Measurements from ENCODE around the gene SPATS1.
"Not testable (repeated sequence)": the region's sequence is repeated elsewhere in the genome, so short reads cannot be mapped to it uniquely, and the experiment has no call there.

Gene SPATS1

DNA sequence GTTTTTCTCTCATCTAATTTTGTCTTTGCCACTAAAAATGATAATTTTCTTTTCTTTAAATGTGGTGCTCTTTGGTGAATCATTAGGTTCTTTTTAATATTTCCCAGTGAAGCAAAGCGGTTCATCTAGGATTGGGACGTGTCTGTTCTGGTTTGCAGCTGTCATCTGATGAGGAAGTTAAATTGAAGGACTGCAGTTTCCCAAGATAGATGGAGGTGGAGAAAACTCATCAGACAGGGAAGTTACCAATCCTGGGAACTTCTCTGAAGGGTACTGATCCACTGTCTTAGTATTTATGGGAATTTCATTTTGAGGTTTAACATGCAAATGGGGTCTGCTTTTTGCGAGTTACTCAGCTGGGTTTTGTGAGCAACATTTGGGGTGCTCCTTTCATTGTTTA lies 26.9 kb upstream of the SPATS1 start:
- Histone ChIP-seq H2AFZ (ENCODE audit: low read depth, low read length) (no peak overlapping the region), H2AK5ac (ENCODE audit: low read length, severe bottlenecking) (no peak overlapping the region), H3K4me1 (ENCODE audit: control insufficient read depth, insufficient read depth, low read depth, low read length) (peaks cover 4% of the 10 kb centered on the region), H3K4me3 (ENCODE audit: insufficient read depth in 1 of 2, low read depth in 1 of 2, low read length in 2 of 2) (no peak overlapping the region), H2BK120ac (ENCODE audit: low read depth, low read length) (no peak overlapping the region), H2BK12ac (ENCODE audit: low read length in 2 of 2) (no peak overlapping the region), H3K18ac (ENCODE audit: low read depth in 1 of 2, low read length in 2 of 2) (no peak overlapping the region), H3K27ac (ENCODE audit: low read length, poor library complexity, severe bottlenecking) (no peak overlapping the region), H3K79me1 (replicated peaks; ENCODE audit: low read length, poor library complexity, severe bottlenecking) (peaks cover 14% of the 10 kb centered on the region), H3K27me3 (ENCODE audit: control insufficient read depth in 1 of 2, insufficient read depth in 1 of 2, low read length in 2 of 2) (peaks cover 28 to 45% of the 10 kb centered on the region in 2 experiments), H4K8ac (ENCODE audit: low read length) (no peak overlapping the region), H3K36me3 (ENCODE audit: control insufficient read depth in 1 of 2, insufficient read depth in 2 of 2, low read depth in 1 of 2, low read length in 2 of 2) (peaks cover 8 to 15% of the 10 kb centered on the region in 2 experiments), H3K14ac (ENCODE audit: low read length in 2 of 2) (no peak overlapping the region), H3K4ac (ENCODE audit: low read depth in 1 of 2, low read length in 2 of 2) (no peak overlapping the region), H3K9me3 (ENCODE audit: control insufficient read depth, low read length) (peaks cover 5% of the 10 kb centered on the region), H3K4me2 (ENCODE audit: low read length, poor library complexity, severe bottlenecking) (no peak overlapping the region), H2BK15ac (ENCODE audit: low read depth, poor library complexity, severe bottlenecking) (no peak overlapping the region), H4K91ac (ENCODE audit: low read length) (no peak overlapping the region), H2BK5ac (ENCODE audit: low read depth, low read length, poor library complexity, severe bottlenecking) (no peak overlapping the region), H3K23ac (ENCODE audit: low read length in 2 of 2) (no peak overlapping the region), H3K9ac (ENCODE audit: low read length) (no peak overlapping the region)
- 87% methylated on average over 3 of the region's 3 CpGs for WGBS
- no peak for DNase-seq

DNA sequence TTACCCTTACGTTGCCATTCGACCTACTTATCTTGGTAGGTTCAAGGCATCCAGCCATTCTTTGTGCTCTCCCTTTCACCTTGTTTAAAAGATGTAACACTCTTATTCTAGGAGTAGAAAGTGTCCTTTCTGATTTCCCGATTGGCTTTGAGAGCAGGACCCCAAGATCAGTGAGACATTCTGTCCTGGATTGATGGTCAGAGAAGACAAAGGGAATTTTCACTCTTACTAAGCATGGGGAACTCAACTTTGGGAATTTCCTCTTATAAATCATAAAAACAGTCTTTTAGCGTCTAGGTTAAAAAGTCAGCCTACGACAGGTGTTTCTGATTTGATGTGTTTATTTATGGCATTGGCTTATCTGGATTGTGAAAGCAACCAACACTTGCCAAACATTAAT lies 26.5 kb upstream of the SPATS1 start:
- Histone ChIP-seq H2BK12ac (ENCODE audit: low read length in 2 of 2) (no peak overlapping the region), H2BK120ac (ENCODE audit: low read depth, low read length) (no peak overlapping the region), H3K27me3 (ENCODE audit: control insufficient read depth in 1 of 2, insufficient read depth in 1 of 2, low read length in 2 of 2) (peaks cover 29 to 50% of the 10 kb centered on the region in 2 experiments), H3K14ac (ENCODE audit: low read length in 2 of 2) (no peak overlapping the region), H4K91ac (ENCODE audit: low read length) (no peak overlapping the region), H3K4me1 (ENCODE audit: control insufficient read depth, insufficient read depth, low read depth, low read length) (peaks cover 4% of the 10 kb centered on the region), H2AK5ac (ENCODE audit: low read length, severe bottlenecking) (no peak overlapping the region), H2BK15ac (ENCODE audit: low read depth, poor library complexity, severe bottlenecking) (no peak overlapping the region), H3K79me1 (replicated peaks; ENCODE audit: low read length, poor library complexity, severe bottlenecking) (peaks cover 11% of the 10 kb centered on the region), H3K27ac (ENCODE audit: low read length, poor library complexity, severe bottlenecking) (no peak overlapping the region), H3K4ac (ENCODE audit: low read depth in 1 of 2, low read length in 2 of 2) (no peak overlapping the region), H3K4me3 (ENCODE audit: insufficient read depth in 1 of 2, low read depth in 1 of 2, low read length in 2 of 2) (no peak overlapping the region), H3K18ac (ENCODE audit: low read depth in 1 of 2, low read length in 2 of 2) (no peak overlapping the region), H3K4me2 (ENCODE audit: low read length, poor library complexity, severe bottlenecking) (no peak overlapping the region), H4K8ac (ENCODE audit: low read length) (no peak overlapping the region), H3K9ac (ENCODE audit: low read length) (no peak overlapping the region), H2AFZ (ENCODE audit: low read depth, low read length) (no peak overlapping the region), H2BK5ac (ENCODE audit: low read depth, low read length, poor library complexity, severe bottlenecking) (no peak overlapping the region), H3K9me3 (ENCODE audit: control insufficient read depth, low read length) (peaks cover 6% of the 10 kb centered on the region), H3K23ac (ENCODE audit: low read length in 2 of 2) (no peak overlapping the region), H3K36me3 (ENCODE audit: control insufficient read depth in 1 of 2, insufficient read depth in 2 of 2, low read depth in 1 of 2, low read length in 2 of 2) (peaks cover 6 to 11% of the 10 kb centered on the region in 2 experiments)
- 73% methylated on average over 3 of the region's 5 CpGs for WGBS
- DNase-seq, result no peak

DNA sequence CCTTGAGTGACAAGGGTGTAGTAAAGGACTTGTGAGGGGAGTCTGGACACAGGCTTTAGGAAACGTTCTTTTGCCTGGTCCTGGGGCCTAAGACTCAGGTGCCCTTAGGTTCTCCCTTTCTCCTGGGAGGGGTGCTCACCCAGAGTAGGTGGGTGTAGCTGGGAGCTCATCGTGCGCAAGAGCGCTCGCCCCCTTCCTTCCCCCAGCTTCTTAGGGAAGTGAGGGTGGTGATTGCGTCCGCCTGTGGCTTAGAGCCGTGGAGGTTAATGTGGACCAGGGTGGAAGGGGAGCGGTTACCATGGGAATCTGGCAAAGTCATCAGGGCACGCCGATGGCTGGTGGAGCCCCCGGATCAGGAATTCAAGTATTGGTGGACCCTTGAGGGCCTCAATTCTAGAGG lies 26.0 kb upstream of the SPATS1 start:
- H3K4me1 ChIP-seq (ENCODE audit: control insufficient read depth, insufficient read depth, low read depth, low read length), result peaks cover 4% of the 10 kb centered on the region
- DNase-seq, result no peak
- H3K18ac ChIP-seq (ENCODE audit: low read depth in 1 of 2, low read length in 2 of 2), result no peak overlapping the region
- H3K27me3 ChIP-seq (ENCODE audit: control insufficient read depth in 1 of 2, insufficient read depth in 1 of 2, low read length in 2 of 2), result peaks cover 31 to 51% of the 10 kb centered on the region in 2 experiments
- no peak overlapping the region for H4K91ac ChIP-seq (ENCODE audit: low read length)
- no peak overlapping the region for H2BK15ac ChIP-seq (ENCODE audit: low read depth, poor library complexity, severe bottlenecking)
- no peak overlapping the region for H3K4me3 ChIP-seq (ENCODE audit: insufficient read depth in 1 of 2, low read depth in 1 of 2, low read length in 2 of 2)
- no peak overlapping the region for H2BK12ac ChIP-seq (ENCODE audit: low read length in 2 of 2)
- peaks cover 7% of the 10 kb centered on the region for H3K79me1 ChIP-seq (replicated peaks; ENCODE audit: low read length, poor library complexity, severe bottlenecking)
- H2AFZ ChIP-seq (ENCODE audit: low read depth, low read length), result no peak overlapping the region
- no peak overlapping the region for H3K27ac ChIP-seq (ENCODE audit: low read length, poor library complexity, severe bottlenecking)
- peaks cover 6% of the 10 kb centered on the region for H3K9me3 ChIP-seq (ENCODE audit: control insufficient read depth, low read length)
- no peak overlapping the region for H2BK5ac ChIP-seq (ENCODE audit: low read depth, low read length, poor library complexity, severe bottlenecking)
- no peak overlapping the region for H3K23ac ChIP-seq (ENCODE audit: low read length in 2 of 2)
- H3K36me3 ChIP-seq (ENCODE audit: control insufficient read depth in 1 of 2, insufficient read depth in 2 of 2, low read depth in 1 of 2, low read length in 2 of 2), result peaks cover under 1 to 6% of the 10 kb centered on the region in 2 experiments
- 85% methylated on average over 5 of the region's 12 CpGs for WGBS
- H3K4me2 ChIP-seq (ENCODE audit: low read length, poor library complexity, severe bottlenecking), result no peak overlapping the region
- no peak overlapping the region for H2BK120ac ChIP-seq (ENCODE audit: low read depth, low read length)
- no peak overlapping the region for H3K4ac ChIP-seq (ENCODE audit: low read depth in 1 of 2, low read length in 2 of 2)
- H3K9ac ChIP-seq (ENCODE audit: low read length), result no peak overlapping the region
- no peak overlapping the region for H4K8ac ChIP-seq (ENCODE audit: low read length)
- no peak overlapping the region for H3K14ac ChIP-seq (ENCODE audit: low read length in 2 of 2)
- no peak overlapping the region for H2AK5ac ChIP-seq (ENCODE audit: low read length, severe bottlenecking)

GRCh38 chr6:44317136-44317631 lies 25.3 kb upstream of the SPATS1 start:
- H3K4me2 ChIP-seq (ENCODE audit: low read length, poor library complexity, severe bottlenecking); DNase-seq; H3K4me3 ChIP-seq (ENCODE audit: insufficient read depth in 1 of 2, low read depth in 1 of 2, low read length in 2 of 2); H2AFZ ChIP-seq (ENCODE audit: low read depth, low read length); H3K4me1 ChIP-seq (ENCODE audit: control insufficient read depth, insufficient read depth, low read depth, low read length); H4K8ac ChIP-seq (ENCODE audit: low read length); H3K9me3 ChIP-seq (ENCODE audit: control insufficient read depth, low read length); H2BK120ac ChIP-seq (ENCODE audit: low read depth, low read length); H3K9ac ChIP-seq (ENCODE audit: low read length); H3K14ac ChIP-seq (ENCODE audit: low read length in 2 of 2); H3K36me3 ChIP-seq (ENCODE audit: control insufficient read depth in 1 of 2, insufficient read depth in 2 of 2, low read depth in 1 of 2, low read length in 2 of 2); H3K18ac ChIP-seq (ENCODE audit: low read depth in 1 of 2, low read length in 2 of 2); H4K91ac ChIP-seq (ENCODE audit: low read length); H3K23ac ChIP-seq (ENCODE audit: low read length in 2 of 2); H3K27ac ChIP-seq (ENCODE audit: low read length, poor library complexity, severe bottlenecking); H3K79me1 ChIP-seq (replicated peaks; ENCODE audit: low read length, poor library complexity, severe bottlenecking); H2AK5ac ChIP-seq (ENCODE audit: low read length, severe bottlenecking); H3K4ac ChIP-seq (ENCODE audit: low read depth in 1 of 2, low read length in 2 of 2); H2BK5ac ChIP-seq (ENCODE audit: low read depth, low read length, poor library complexity, severe bottlenecking); H2BK12ac ChIP-seq (ENCODE audit: low read length in 2 of 2); H2BK15ac ChIP-seq (ENCODE audit: low read depth, poor library complexity, severe bottlenecking): not testable (repeated sequence)
- H3K27me3 ChIP-seq (ENCODE audit: control insufficient read depth in 1 of 2, insufficient read depth in 1 of 2, low read length in 2 of 2), result peaks cover 31 to 51% of the 10 kb centered on the region in 2 experiments
- 71% methylated on average over 7 of the region's 9 CpGs for WGBS

Measured in mesenchymal stem cell (in vitro differentiated cells and primary cell).